ENCODE data around the gene SARS1. TPM values are rescaled to one million over a fixed set of nuclear protein-coding genes. Genes with fewer than 3 reads are reported as not detected.

SARS1 gene
- total and polyA plus RNA-seq, 4 donors, result 118 to 212 (median 147) TPM

DNA sequence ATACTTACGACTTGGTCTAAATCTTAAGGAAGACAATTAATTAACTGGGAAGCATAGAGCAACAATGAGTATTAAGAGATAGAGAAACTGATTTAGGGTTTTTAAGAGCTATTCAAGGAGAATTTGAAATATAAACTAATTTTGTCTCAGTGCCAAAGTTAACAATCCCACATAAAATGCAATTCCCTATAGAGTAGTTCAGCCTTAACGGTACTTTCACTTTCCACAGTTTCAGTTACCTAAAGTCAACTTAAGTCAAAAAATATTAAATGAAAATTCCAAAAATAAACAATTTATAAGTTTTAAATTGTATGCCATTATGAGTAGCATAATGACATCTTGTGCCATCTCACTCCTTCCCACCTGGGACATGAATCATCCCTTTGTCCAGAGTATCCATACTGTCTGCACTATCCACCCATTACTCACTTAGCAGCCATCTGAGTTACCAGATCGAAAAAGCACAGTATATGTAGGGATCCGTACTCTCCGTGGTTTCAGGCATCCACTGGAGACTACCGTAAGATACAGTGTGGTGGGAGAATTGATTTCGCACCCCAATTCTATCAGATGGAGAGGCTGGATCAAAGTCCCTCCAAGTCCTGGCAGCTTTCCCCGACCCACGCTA, 4.8 kb upstream of the SARS1 start:
- peaks cover 0 to 1% (median 0%) of the 10 kb centered on the region in 4 donors for H3K36me3 ChIP-seq (ENCODE audit: control insufficient read depth in 4 of 4, insufficient read depth in 4 of 4, low read length in 4 of 4)
- H3K4me1 ChIP-seq (ENCODE audit: control insufficient read depth in 5 of 5, insufficient read depth in 5 of 5, low read length in 5 of 5), result peaks cover 0 to 20% (median 5%) of the 10 kb centered on the region in 5 donors
- no peaks in the 10 kb centered on the region for H3K9me3 ChIP-seq (ENCODE audit: control insufficient read depth in 4 of 4, insufficient read depth in 3 of 4, low read length in 3 of 4)
- H3K27ac ChIP-seq (ENCODE audit: low read depth in 1 of 2, low read length in 1 of 2), result no peak overlapping the region
- TF ChIP-seq, protein P1, sequence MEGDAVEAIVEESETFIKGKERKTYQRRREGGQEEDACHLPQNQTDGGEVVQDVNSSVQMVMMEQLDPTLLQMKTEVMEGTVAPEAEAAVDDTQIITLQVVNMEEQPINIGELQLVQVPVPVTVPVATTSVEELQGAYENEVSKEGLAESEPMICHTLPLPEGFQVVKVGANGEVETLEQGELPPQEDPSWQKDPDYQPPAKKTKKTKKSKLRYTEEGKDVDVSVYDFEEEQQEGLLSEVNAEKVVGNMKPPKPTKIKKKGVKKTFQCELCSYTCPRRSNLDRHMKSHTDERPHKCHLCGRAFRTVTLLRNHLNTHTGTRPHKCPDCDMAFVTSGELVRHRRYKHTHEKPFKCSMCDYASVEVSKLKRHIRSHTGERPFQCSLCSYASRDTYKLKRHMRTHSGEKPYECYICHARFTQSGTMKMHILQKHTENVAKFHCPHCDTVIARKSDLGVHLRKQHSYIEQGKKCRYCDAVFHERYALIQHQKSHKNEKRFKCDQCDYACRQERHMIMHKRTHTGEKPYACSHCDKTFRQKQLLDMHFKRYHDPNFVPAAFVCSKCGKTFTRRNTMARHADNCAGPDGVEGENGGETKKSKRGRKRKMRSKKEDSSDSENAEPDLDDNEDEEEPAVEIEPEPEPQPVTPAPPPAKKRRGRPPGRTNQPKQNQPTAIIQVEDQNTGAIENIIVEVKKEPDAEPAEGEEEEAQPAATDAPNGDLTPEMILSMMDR (IDR thresholded peaks at IDR 0.05; ENCODE audit: control extremely low read depth, extremely low read depth), result no peak
- H3K27me3 ChIP-seq (ENCODE audit: control insufficient read depth in 3 of 3, insufficient read depth in 3 of 3, low read length in 2 of 3), result no peaks in the 10 kb centered on the region
- H3K4me3 ChIP-seq, result no peak overlapping the region
- DNase-seq (peak in 2 of 3 donors; percentile 36 to 52), ATAC-seq (ENCODE audit: insufficient read depth, low FRiP score) (no peak)
- H3K9ac ChIP-seq (ENCODE audit: insufficient read depth in 1 of 2, low read length in 2 of 2), result no peak overlapping the region
- WGBS, 2 donors, result 77 to 78% methylated on average over 9 of the region's 9 CpGs

DNA sequence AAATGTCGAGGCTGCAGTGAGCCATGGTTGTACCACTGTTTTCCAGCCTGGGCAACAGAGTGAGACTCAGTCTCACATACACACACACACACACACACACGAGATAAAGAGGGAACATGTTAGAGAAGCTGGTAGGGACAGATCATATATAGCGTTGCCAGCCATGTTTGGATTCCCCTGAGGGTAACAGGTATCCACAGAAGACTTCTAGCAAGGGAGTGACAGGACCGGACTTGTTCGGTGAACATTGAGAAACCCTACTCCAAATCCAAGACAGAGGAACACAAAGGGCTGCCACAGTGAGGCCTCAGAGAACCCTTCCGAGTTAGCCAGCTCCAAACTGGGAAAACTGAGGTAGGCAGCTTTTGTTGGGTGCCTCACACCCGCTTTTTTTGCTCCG, 3.7 kb upstream of the SARS1 start:
- Histone ChIP-seq H3K4me3 (no peak overlapping the region), H3K9ac (ENCODE audit: insufficient read depth in 1 of 2, low read length in 2 of 2) (no peak overlapping the region)
- no peak for DNase-seq

DNA sequence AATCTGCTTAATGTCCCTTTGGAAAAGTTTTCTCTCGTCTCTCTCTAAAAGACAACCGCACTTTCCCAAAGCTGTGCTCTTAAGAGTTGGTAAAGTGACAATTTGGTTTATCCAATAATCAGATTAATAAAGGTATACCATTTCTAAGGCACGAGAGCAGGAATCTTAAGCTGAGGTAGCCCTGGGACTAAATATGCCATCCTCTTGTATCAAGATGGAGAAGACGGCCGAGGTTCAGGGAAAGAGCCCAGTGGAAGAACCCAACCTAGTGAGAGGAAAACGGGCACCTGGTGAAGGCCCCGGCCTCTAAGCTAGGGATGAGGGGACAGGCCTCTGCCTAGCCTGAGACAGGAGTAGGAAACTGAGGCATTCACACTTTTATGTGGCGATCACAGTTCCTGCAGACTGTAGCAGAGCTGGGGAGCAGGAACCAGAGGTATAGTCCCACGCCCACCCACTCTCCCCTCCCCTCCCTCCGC, 334 bp upstream of the SARS1 start:
- ATAC-seq (ENCODE audit: insufficient read depth, low FRiP score) (no peak), DNase-seq (no peak)
- Histone ChIP-seq H3K4me1 (ENCODE audit: control insufficient read depth in 5 of 5, insufficient read depth in 5 of 5, low read length in 5 of 5) (peaks cover 1 to 23% (median 7%) of the 10 kb centered on the region in 5 donors), H3K9me3 (ENCODE audit: control insufficient read depth in 4 of 4, insufficient read depth in 3 of 4, low read length in 3 of 4) (no peaks in the 10 kb centered on the region), H3K36me3 (ENCODE audit: control insufficient read depth in 4 of 4, insufficient read depth in 4 of 4, low read length in 4 of 4) (peaks cover 0 to 5% (median under 1%) of the 10 kb centered on the region in 4 donors), H3K4me3 (no peak overlapping the region), H3K9ac (ENCODE audit: insufficient read depth in 1 of 2, low read length in 2 of 2) (no peak overlapping the region), H3K27ac (ENCODE audit: low read depth in 1 of 2, low read length in 1 of 2) (peak overlapping the region; percentile 14 to 48), H3K27me3 (ENCODE audit: control insufficient read depth in 3 of 3, insufficient read depth in 3 of 3, low read length in 2 of 3) (no peaks in the 10 kb centered on the region)
- TF ChIP-seq, protein P1 (IDR thresholded peaks at IDR 0.05; ENCODE audit: control extremely low read depth, extremely low read depth), result no peak
- WGBS, 2 donors, result 30 to 41% methylated on average over 8 to 10 of the region's 10 CpGs

More for the DNA sequence above, 3.7 kb upstream of the SARS1 start:
- Histone ChIP-seq H3K36me3 (ENCODE audit: control insufficient read depth in 4 of 4, insufficient read depth in 4 of 4, low read length in 4 of 4) (peaks cover 0 to 5% (median 0%) of the 10 kb centered on the region in 4 donors), H3K9me3 (ENCODE audit: control insufficient read depth in 4 of 4, insufficient read depth in 3 of 4, low read length in 3 of 4) (no peaks in the 10 kb centered on the region), H3K27ac (ENCODE audit: low read depth in 1 of 2, low read length in 1 of 2) (no peak overlapping the region), H3K27me3 (ENCODE audit: control insufficient read depth in 3 of 3, insufficient read depth in 3 of 3, low read length in 2 of 3) (no peaks in the 10 kb centered on the region), H3K4me1 (ENCODE audit: control insufficient read depth in 5 of 5, insufficient read depth in 5 of 5, low read length in 5 of 5) (peaks cover 0 to 22% (median 6%) of the 10 kb centered on the region in 5 donors)
- TF ChIP-seq, protein P1 (IDR thresholded peaks at IDR 0.05; ENCODE audit: control extremely low read depth, extremely low read depth), result no peak
- 88 to 89% methylated on average over 8 of the region's 8 CpGs for WGBS, 2 donors
- no peak for ATAC-seq (ENCODE audit: insufficient read depth, low FRiP score)
